Suprapubic skin (tissue), 4 donors: ENCODE data around the gene ITIH1. TPM values are rescaled to one million over a fixed set of nuclear protein-coding genes. Genes with fewer than 3 reads are reported as not detected.

Source experiments
- DNase-seq, 2 donors: peaks; one replicate each; pipeline ENCODE4 v3.0.0-alpha.2; 2019; ENCODE audit warnings: low spot score in 2 of 2
- H3K27ac ChIP-seq: fragments of 200-600 bp; sonication (generic); one replicate; pipeline ENCODE4 v1.5.1; 2019
- H3K27me3 ChIP-seq: fragments of 200-600 bp; sonication (generic); one replicate; pipeline ENCODE4 v1.5.1; 2019
- H3K36me3 ChIP-seq: fragments of 200-600 bp; sonication (generic); one replicate; pipeline ENCODE4 v1.5.1; 2019
- H3K4me1 ChIP-seq: fragments of 200-600 bp; sonication (generic); one replicate; pipeline ENCODE4 v1.5.1; 2019
- H3K4me3 ChIP-seq: fragments of 200-600 bp; sonication (generic); one replicate; pipeline ENCODE4 v1.5.1; 2019; ENCODE audit warnings: mild to moderate bottlenecking
- H3K9me3 ChIP-seq: fragments of 200-600 bp; sonication (generic); one replicate; pipeline ENCODE4 v1.5.1; 2019
- CTCF ChIP-seq, 2 donors: fragments of 200-600 bp in 1 of 2; fragments of 450-650 bp in 1 of 2; sonication (generic) in 1 of 2; IDR thresholded peaks; one replicate each; pipeline ENCODE4 v1.5.1; 2016 to 2019; ENCODE audit warnings: antibody characterized with exemption in 2 of 2, mild to moderate bottlenecking in 1 of 2, moderate library complexity in 1 of 2
- EP300 ChIP-seq: sonication (generic); formaldehyde crosslinking; IDR thresholded peaks from one replicate; pipeline ENCODE4 v1.6.1; 2017; ENCODE audit warnings: antibody characterized with exemption
- POLR2A ChIP-seq, 2 donors: fragments of 450-650 bp; IDR thresholded peaks; one replicate each; pipeline ENCODE4 v1.6.1; 2017; ENCODE audit warnings: antibody characterized with exemption in 2 of 2, mild to moderate bottlenecking in 2 of 2, moderate library complexity in 2 of 2
- POLR2AphosphoS5 ChIP-seq, 3 donors: sonication (generic); formaldehyde crosslinking; IDR thresholded peaks; one replicate each; pipeline ENCODE4 v1.6.1; 2017; ENCODE audit warnings: antibody characterized with exemption in 3 of 3
- WGBS: methylation state at CpG from one replicate; pipeline ENCODE4 v1.1.5; 2018; 5-methylcytosine and 5-hydroxymethylcytosine counted together
- total RNA-seq, 4 donors: library from RNA; depleted of rRNA; stranded (reverse); fragments of >200 nt; gene quantifications; one replicate each; pipeline ENCODE4 v1.1.0, GENCODE V29; 2016

The ITIH1 gene
- total RNA-seq, 4 donors from 2014 or later, result 1.5 TPM; not detected in 3

DNA sequence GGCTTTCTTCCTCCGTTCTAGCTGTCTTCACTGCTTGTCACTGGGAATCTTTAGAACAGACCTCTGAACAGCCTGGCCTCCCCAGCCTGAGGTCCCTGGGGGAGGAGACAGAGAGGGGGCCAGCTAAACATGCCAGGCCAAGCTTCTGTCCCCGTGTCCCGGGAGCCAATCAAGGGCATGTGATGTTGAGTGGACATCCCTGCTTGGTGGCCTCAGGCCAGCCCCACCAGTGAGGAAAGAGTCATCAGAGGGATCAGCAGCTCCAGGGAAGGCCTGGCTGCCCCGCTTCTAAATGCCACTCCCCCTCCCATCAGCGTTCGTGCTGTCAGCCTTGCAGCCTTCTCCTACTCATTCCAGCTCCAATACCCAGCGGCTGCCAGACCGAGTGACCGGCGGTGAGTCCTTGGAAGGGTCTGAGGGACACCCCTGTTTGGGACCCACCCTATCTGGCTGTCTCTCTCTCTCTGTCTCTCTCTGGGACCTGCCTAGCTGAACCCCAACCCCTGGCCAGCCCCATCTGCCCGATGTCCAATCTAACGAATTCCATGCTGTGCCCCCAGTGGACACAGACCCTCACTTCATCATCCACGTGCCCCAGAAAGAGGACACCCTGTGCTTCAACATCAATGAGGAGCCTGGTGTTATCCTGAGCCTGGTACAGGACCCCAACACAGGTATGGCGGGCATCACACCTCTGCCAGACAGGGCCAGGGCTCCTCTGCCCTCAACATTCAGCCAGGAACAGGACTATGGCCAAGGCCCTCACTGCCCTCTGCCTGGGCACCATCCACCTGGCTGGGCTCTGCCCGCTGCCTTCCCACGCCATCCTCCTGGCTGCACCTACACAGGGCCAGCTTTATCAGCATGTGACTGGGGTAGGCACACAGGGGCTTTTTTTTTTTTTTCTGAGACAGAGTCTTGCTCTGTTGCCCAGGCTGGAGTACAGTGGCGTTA is 10.6 kb downstream of the ITIH1 start:
- Histone ChIP-seq H3K27me3 (no peaks in the 10 kb centered on the region), H3K4me3 (no peak overlapping the region), H3K9me3 (no peaks in the 10 kb centered on the region), H3K36me3 (no peaks in the 10 kb centered on the region), H3K4me1 (peaks cover 6% of the 10 kb centered on the region), H3K27ac (no peak overlapping the region)
- no peak for TF ChIP-seq POLR2AphosphoS5 (IDR thresholded peaks at IDR 0.05)
- TF ChIP-seq CTCF (IDR thresholded peaks at IDR 0.05), result no peak
- no peak for TF ChIP-seq POLR2A (IDR thresholded peaks at IDR 0.05)
- no peak for TF ChIP-seq EP300
- 76% methylated on average over 16 of the region's 17 CpGs for WGBS
- peak in 1 of 2 donors; percentile 73 for DNase-seq

GRCh38 chr3:52788890-52789745 is 11.7 kb downstream of the ITIH1 start:
- Histone ChIP-seq H3K4me3 (no peak overlapping the region), H3K9me3 (no peaks in the 10 kb centered on the region), H3K27ac (no peak overlapping the region), H3K4me1 (peaks cover 11% of the 10 kb centered on the region), H3K27me3 (no peaks in the 10 kb centered on the region), H3K36me3 (no peaks in the 10 kb centered on the region)
- WGBS, result 83% methylated on average over 16 of the region's 16 CpGs
- TF ChIP-seq POLR2A (IDR thresholded peaks at IDR 0.05) (no peak), POLR2AphosphoS5 (IDR thresholded peaks at IDR 0.05) (no peak), EP300 (no peak), CTCF (IDR thresholded peaks at IDR 0.05) (no peak)
- DNase-seq, result no peak

- 80% methylated on average over 2 of the region's 6 CpGs for WGBS
- H3K27me3 ChIP-seq, result no peaks in the 10 kb centered on the region
- H3K4me1 ChIP-seq, result peaks cover 11% of the 10 kb centered on the region
These were observed 12.3 kb downstream of the ITIH1 start for GRCh38 chr3:52789746-52790040.

DNA sequence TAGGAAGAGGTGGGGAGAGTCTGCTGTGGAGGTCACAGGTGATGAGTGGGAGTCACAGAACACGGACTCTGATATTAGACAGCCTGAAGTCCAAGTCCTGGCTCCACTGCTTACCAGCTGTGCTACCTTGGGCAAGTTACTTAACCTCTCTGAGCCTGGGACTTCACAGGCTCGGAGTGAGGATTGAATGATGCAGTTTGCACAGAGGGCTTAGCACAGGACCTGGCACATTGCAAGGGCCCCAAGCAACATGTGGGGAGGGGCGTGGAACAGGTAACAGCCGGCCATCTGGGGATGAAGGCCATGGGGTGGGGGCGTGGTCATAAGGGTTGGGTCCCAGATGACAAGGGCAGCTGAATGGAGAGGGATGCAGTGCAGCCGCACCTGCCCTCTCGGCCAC is 12.9 kb downstream of the ITIH1 start:
- no peak overlapping the region for H3K27ac ChIP-seq
- 90% methylated on average over 7 of the region's 7 CpGs for WGBS
- H3K36me3 ChIP-seq, result no peaks in the 10 kb centered on the region
- H3K4me1 ChIP-seq, result peaks cover 11% of the 10 kb centered on the region
- H3K27me3 ChIP-seq, result no peaks in the 10 kb centered on the region
- no peak overlapping the region for H3K4me3 ChIP-seq
- TF ChIP-seq EP300, result no peak
- no peak for TF ChIP-seq CTCF (IDR thresholded peaks at IDR 0.05)
- no peak for TF ChIP-seq POLR2A (IDR thresholded peaks at IDR 0.05)
- TF ChIP-seq POLR2AphosphoS5 (IDR thresholded peaks at IDR 0.05), result no peak
- DNase-seq, result no peak
- H3K9me3 ChIP-seq, result no peaks in the 10 kb centered on the region

More at GRCh38 chr3:52789746-52790040, 12.3 kb downstream of the ITIH1 start:
- Histone ChIP-seq H3K27ac (no peak overlapping the region), H3K9me3 (no peaks in the 10 kb centered on the region), H3K4me3 (no peak overlapping the region), H3K36me3 (no peaks in the 10 kb centered on the region)
- TF ChIP-seq POLR2A (IDR thresholded peaks at IDR 0.05), result no peak
- no peak for TF ChIP-seq POLR2AphosphoS5 (IDR thresholded peaks at IDR 0.05)
- TF ChIP-seq CTCF (IDR thresholded peaks at IDR 0.05), result no peak
- no peak for TF ChIP-seq EP300
- DNase-seq, result no peak

GRCh38 chr3:52790741-52791140 is 13.3 kb downstream of the ITIH1 start:
- no peak for DNase-seq
- Histone ChIP-seq H3K4me3 (no peak overlapping the region), H3K4me1 (peaks cover 11% of the 10 kb centered on the region), H3K36me3 (no peaks in the 10 kb centered on the region), H3K9me3 (no peaks in the 10 kb centered on the region), H3K27me3 (no peaks in the 10 kb centered on the region), H3K27ac (no peak overlapping the region)
- WGBS, result 93% methylated on average over 9 of the region's 13 CpGs
- TF ChIP-seq POLR2A (IDR thresholded peaks at IDR 0.05), result no peak
- no peak for TF ChIP-seq POLR2AphosphoS5 (IDR thresholded peaks at IDR 0.05)
- TF ChIP-seq CTCF (IDR thresholded peaks at IDR 0.05), result no peak
- no peak for TF ChIP-seq EP300
